ENCODE results near the gene ELP1.

DNA sequence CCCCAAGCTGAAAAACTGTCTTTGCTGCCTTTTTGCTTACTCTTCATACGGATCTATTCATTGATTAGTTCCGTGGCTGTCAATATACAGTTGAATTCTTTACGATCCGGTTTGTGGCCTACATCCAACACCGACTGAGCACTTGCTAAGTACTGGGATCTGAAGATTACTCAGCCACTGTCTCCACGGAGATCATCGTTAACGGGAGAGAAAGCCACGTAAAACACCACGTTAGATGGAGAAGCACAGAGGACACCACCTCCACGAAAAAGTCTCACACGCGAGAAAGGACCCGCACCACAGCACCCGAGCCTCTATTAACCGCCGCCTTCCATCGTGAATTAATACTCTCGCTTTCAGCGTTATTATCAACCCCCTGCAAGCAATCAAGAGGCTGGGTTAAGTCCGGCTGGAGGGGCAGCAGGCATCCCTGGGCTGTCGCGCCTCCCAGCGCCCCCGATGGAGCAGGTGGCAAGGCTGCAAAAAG, 650 bp downstream of the ELP1 start:
- no peak for TF ChIP-seq POLR2AphosphoS5 (IDR thresholded peaks at IDR 0.05; ENCODE audit: borderline replicate concordance, low read depth, low read length)
- TF ChIP-seq EZH2 (IDR thresholded peaks at IDR 0.05): no peak
- TF ChIP-seq FOXP2 (optimal IDR thresholded peaks at IDR 0.05; ENCODE audit: control extremely low read depth, extremely low read length, insufficient read depth): no peak
